ENCODE measurements around the gene RAB42. TPM values are rescaled to one million over a fixed set of nuclear protein-coding genes. Genes with fewer than 3 reads are reported as not detected.
"Not testable (repeated sequence)": the region's sequence is repeated elsewhere in the genome, so short reads cannot be mapped to it uniquely, and the experiment has no call there.

Gene RAB42, protein sequence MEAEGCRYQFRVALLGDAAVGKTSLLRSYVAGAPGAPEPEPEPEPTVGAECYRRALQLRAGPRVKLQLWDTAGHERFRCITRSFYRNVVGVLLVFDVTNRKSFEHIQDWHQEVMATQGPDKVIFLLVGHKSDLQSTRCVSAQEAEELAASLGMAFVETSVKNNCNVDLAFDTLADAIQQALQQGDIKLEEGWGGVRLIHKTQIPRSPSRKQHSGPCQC
- 1 to 10 TPM in 2 of 3 donors, under 1 TPM in 1; 0.59 to 5.7 (median 1.7) TPM for polyA plus RNA-seq

DNA sequence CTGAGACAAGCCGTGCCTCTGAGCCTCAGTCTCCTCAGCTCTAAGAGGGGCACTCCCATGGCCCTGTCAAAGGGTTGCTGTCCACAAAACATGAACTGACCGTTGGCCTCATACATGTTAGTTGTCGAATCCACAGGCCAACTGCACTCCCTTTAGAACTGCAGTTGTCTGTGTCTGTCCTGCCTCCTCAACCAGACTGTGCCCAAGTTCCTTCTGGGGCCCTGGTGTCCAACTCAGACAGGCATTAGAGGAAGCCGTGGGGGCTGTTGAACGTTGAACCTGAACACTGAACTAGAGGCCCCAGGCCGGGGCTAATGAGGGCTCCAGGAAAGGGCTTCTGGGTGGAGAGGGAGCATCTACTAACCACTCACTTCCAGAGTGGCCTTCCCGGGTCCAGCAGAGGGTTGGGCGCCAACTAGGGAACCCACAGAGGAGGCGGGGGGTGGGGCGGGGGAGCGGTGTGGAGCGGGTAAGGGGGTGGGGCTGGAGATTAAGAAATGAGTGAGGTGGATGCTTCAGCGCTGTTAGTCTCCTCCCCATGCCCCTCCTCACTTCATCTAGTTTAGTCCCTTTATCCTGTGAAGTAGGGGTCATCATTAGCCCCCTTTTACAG, at the start of gene RAB42:
RAB42 (plus strand) TSS at position 558 of the 613 bp plus-strand sequence. CDS start 247 bp downstream, outside the sequence.
- WGBS, 3 donors, result 30 to 38% (median 36%) methylated on average over 9 to 13 of the region's 13 CpGs
- H3K27ac ChIP-seq (ENCODE audit: low read depth, low read length), result no peak within 1 kb of the TSS

DNA sequence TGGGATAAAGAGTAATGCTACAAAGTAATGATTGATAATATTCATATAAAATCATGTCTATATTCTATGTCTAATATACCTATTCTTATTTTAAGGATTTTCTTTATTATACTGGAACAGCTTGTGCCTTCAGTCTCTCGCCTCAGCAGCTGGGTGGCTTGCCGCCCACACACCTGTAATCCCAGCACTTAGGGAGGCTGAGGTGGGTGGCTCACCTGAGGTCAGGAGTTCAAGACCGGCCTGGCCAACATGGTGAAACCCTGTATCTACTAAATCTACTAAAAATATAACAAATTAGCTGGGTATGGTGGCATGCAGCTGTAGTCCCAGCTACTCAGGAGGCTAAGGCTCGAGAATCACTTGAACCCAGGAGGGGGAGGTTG, 46.8 kb upstream of the RAB42 start:
- 94 to 97% (median 96%) methylated on average over 4 of the region's 4 CpGs for WGBS, 3 donors
- no peak overlapping the region for H3K27ac ChIP-seq (ENCODE audit: low read depth, low read length)

DNA sequence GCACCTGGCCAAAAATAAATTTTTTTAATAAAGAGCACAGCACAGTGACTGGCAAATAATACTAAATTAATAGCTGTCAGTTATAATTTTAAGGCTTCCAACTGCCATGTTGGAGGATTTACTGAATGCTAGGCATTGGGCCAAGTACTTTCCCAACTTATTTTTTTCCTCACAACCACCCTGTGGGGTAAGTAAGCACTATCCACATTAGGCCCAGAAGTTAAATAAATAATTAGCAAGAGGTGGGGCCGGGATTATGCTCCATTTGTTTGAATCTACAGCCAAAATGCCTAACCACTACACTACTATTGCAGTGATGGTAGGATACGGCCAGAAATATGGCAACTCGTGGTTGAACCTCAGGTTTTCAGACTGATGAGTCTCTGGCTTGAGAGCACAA, 43.7 kb upstream of the RAB42 start:
- WGBS, 3 donors, result 79 to 88% (median 86%) methylated on average over 3 of the region's 3 CpGs
- H3K27ac ChIP-seq (ENCODE audit: low read depth, low read length), result no peak overlapping the region

DNA sequence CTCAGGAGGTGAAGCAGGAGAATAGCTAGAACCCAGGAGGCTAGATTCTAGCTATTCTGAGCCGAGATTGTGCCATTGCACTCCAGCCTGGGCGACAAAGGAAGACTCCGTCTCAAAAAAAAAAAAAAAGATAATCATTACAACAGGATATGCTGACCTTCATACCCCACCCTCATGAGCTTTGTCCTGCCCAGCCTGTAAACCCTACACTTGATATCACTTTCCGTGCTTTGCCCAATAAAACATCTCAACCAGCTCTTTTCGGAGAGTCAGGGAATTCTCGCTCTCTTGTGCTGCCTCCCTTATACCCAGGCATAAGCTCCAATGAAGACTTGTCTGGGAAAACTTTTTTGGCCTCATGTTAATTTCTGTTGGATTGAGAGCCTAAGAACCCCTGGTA, 40.7 kb upstream of the RAB42 start:
- no peak overlapping the region for H3K27ac ChIP-seq (ENCODE audit: low read depth, low read length)
- WGBS, 3 donors, result 89 to 94% (median 94%) methylated on average over 6 of the region's 6 CpGs

DNA sequence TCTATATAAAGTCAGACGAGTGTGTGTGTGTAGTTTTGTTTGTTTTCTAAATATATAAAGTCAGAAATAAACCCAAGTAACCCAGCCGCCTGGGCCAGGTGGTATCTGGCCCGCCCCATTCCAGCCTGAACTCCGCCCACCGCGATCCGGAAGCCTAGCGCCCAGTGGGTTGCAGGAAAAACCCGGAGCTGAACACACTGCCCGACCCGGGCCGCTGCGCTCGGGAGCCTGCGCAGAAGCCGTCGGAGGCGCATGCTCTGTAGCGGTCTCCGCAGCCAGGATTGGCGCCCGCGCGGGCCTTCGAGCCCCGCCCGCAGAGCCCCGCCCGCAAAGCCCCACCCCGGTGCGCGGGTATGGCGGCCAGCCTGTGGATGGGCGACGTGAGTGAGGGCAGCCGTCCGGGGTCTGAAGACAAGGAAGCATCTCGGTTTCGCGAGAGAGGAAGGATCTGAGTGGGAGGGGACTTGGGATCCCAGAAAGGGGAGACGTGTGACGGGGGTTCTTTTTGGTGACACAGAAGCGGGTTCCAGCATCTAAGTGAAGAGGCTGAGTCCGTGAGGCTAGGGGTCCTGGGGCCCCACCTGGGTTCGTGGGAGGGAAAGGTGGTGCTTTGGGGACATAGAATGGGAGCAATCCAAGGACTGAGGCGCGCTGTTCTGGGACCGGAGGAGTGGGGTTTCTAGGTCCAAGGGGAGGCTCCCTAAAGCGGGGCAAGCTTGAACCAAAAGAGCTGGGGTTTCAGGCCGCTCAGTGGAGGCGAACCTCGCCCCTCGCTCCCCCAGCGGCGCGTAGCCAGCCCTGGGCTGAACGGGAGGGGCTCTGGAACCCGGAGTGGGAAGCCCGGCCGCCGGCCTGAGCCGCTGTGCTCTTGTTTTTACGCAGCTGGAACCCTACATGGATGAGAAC, 39.1 kb upstream of the RAB42 start, which contains the start of gene TRNAU1AP:
TRNAU1AP (plus strand) TSS at position 328 of the 906 bp plus-strand sequence; CDS start at position 354, 26 bp downstream.
- WGBS, 3 donors, result 0 to 1% (median 1%) methylated on average over 63 of the region's 63 CpGs
- H3K27ac ChIP-seq (ENCODE audit: low read depth, low read length), result peak within 1 kb of the TSS; percentile 79

DNA sequence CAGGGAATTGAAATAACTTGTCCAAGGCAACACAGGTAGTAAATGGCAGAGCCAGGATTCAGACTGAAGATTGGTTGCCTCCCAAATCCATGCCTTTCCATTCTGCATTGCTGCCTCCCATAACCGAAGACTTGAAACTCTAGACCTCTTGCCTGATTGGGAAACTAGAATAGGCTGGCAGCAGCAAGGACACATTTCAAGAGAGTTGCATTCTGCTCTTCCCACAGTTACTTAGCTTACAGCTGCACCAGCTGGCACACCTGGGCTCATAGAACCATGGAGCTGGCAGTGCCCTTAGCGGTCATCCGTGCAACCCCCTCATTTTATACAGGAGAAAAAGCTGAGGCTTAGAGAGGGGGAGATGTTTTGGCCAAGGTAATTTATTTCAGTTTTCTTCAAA, 31.2 kb upstream of the RAB42 start:
- WGBS, 3 donors, result 93 to 96% (median 94%) methylated on average over 3 of the region's 3 CpGs
- H3K27ac ChIP-seq (ENCODE audit: low read depth, low read length), result no peak overlapping the region

DNA sequence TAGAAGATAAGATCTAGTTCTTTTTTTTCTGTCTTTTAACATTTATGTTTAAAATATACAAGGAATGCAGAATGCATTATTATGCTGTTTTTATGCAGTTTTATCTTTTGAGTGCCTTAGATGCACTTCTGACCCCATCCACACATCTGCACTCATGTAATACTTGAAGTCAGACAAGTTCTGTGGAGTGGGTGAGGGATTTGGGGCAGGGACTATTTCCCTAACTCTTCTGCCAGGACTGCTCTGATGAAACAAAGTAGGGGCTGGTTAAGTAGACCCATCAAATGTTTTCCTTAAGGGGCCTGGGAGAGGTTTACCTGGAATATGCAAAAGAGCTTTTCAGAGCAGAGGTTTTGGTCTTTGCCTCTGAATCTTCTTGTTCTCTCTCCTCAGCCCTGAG, 27.8 kb upstream of the RAB42 start:
- H3K27ac ChIP-seq (ENCODE audit: low read depth, low read length), result no peak overlapping the region

DNA sequence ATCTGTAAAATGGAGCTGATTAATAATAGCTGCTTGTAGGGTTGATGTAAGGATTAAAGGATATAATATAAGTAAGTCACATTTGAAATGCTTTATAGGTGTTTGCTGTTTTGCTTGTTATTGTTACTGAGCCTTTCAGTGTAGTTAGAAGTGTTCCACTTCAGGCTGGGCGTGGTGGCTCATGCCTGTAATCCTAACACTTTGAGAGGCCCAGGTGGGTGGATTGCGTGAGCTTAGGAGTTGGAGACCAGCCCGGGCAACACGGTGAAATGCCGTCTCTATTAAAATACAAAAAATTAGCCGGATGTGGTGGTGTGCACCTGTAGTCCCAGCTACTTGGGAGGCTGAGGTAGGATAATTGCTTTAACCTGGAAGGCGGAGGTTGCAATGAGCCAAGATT, 27.0 kb upstream of the RAB42 start:
- no peak overlapping the region for H3K27ac ChIP-seq (ENCODE audit: low read depth, low read length)
- WGBS, 3 donors, result 99% methylated on average over 7 of the region's 7 CpGs

DNA sequence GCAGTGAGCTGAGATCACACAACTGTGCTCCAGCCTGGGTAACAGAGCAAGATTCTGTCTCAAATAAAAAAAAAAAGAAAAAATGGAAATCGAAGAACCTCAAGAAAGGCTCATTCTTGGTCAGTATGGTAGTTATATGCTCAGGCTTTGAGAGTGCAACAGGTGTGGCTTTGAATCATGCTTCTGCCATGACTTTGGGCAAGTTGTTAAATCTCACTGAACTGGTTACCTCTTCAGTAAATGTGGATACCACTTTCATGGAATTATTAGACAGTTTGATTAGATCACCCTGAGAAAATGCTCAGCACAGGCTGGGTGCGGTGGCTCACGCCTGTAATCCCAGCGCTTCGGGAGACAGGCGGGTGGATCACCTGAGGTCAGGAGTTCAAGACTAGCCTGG, 26.3 kb upstream of the RAB42 start:
- WGBS, 3 donors, result 99 to 100% (median 99%) methylated on average over 6 of the region's 6 CpGs

DNA sequence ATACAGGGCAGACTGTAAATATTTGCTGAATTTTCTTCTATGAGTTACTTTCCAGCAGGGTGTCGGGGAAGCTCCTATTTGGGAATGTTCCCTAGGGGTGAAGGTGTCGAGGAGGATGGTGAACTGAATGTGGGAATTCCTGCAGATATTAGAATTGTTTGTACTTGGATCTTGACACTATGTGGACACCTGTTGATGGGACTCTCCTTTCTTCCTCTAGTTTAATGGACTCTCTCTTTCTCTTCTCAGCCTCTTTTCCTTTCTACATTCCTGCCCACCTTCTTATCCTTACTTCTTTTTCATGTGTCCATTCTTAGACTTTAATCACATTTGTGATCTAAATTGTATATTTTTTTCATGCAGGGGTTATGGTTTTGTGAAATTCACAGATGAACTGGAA, 25.1 kb upstream of the RAB42 start:
- H3K27ac ChIP-seq (ENCODE audit: low read depth, low read length), result no peak overlapping the region
- 88 to 92% (median 90%) methylated on average over 2 of the region's 2 CpGs for WGBS, 3 donors

More for the DNA sequence above, 26.3 kb upstream of the RAB42 start:
- no peak overlapping the region for H3K27ac ChIP-seq (ENCODE audit: low read depth, low read length)

DNA sequence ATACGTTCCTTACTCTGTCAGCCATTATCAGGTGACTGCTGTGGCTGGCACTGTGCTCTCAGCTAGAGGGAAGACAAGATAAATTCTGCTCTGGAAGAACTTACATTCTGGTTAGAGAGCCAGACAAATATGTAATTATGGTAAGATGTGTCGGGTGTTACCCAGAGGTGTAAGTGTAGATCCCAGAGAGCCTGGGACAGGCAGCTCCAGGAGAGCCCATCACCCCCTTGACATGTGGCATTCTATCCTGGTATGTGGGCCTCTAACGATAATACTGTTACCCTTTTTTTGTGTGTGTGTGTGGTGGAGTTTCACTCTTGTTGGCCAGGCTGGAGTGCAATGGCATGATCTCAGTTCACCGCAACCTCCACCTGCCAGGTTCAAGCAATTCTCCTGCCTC, 20.2 kb upstream of the RAB42 start:
- H3K27ac ChIP-seq (ENCODE audit: low read depth, low read length), result no peak overlapping the region
- WGBS, 3 donors, result 86 to 91% (median 89%) methylated on average over 4 of the region's 4 CpGs

DNA sequence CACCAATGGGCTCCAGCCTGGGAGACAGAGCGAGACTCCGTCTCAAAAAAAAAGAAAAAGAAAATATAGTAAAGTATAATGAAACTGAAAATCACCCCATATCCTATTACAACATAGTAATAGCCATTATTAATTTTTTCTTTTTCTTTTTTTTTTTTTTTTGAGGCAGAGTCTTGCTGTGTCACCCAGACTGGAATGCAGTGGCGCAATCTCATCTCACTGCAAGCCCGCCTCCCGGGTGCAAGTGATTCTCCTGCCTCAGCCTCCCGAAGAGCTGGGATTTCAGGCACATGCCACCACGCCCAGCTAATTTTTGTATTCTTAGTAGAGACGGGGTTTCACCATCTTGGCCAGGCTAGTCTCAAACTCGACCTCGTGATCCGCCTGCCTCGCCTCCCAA, 19.2 kb upstream of the RAB42 start:
- H3K27ac ChIP-seq (ENCODE audit: low read depth, low read length), result not testable (repeated sequence)
- WGBS, 3 donors, result 84 to 94% (median 89%) methylated on average over 12 of the region's 12 CpGs

DNA sequence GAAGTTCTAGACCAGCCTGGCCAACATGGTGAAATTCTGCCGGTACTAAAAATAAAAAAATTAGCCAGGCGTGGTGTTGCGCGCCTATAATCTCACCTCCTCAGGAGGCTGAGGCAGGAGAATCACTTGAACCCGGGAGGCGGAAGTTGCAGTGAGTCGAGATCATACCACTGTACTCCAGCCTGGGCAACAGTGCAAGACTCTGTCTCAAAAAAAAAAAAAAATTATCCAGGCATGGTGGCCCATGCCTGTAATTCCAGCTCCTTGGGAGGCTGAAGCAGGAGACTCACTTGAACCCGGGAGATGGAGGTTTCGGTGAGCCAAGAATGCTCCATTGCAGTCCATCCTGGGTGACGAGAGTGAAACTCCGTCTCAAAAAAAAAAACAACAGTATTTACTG, 18.5 kb upstream of the RAB42 start:
- 97 to 98% (median 97%) methylated on average over 11 of the region's 11 CpGs for WGBS, 3 donors
- H3K27ac ChIP-seq (ENCODE audit: low read depth, low read length), result no peak overlapping the region

DNA sequence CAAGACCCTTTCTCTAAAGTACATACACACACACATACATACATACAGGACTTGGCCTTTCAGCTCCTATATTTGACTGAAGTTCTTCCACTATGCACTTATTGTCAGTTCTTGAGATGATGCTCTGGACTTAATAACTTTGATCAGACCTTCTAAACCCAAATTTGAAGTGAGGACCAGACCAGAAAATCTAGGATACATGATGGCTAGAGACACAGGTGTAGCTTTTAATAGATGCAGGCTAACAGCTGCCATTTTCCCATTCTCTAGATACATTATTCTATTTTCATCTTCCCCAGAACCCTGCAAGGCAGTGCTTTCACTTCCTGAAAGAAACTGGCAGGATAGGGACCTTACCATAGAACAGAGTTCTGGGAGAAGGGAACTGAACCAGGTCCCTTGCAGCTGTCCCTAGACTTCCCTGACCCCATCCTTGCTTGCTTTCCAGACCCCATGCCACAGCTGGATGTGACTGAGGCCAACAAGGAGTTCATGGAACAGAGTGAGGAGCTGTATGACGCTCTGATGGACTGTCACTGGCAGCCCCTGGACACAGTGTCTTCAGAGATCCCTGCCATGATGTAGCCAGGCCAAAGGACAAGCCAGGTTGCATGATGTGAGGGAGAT, 14.9 kb upstream of the RAB42 start:
- WGBS, 3 donors, result 83 to 96% (median 93%) methylated on average over 1 of the region's 1 CpG
- H3K27ac ChIP-seq (ENCODE audit: low read depth, low read length), result no peak overlapping the region

DNA sequence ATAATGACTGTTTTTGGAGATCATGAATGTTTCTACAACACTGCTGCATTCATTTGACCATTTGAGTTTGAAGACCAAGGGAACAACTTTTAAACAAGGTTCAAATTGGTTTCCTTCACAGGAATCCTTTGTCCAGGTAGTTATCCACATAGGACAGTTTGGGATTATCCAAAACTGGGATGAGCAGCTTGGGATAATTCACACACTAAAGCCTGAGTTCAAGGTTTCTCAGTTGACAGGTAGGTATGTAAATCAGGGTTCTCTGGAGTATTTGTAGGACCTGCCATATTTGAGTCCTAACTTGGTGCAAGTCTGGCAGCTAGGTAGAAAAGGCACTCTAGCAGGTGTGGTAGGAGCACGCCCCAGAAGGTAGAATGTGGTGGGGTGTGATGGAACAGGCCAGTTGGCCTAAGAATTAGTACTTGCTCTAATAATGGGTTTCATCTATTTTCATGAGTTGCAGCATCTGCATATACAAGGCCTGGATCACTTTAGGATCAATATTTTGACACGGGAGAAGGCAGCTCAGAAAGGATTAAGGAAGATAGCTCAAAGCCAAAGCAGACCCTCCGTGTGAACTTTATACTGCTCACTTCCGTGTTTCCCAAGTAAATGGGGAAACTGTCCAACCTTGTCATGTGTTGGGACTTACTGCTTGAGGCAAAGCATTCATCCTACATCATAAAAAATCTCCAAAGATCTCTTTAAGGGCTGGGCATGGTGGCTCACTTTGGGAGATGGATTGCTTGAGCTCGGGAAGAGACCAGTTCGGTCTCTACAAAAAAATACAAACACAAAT, 14.1 kb upstream of the RAB42 start:
- no peak overlapping the region for H3K27ac ChIP-seq (ENCODE audit: low read depth, low read length)
- WGBS, 3 donors, result 73 to 78% (median 76%) methylated on average over 6 of the region's 6 CpGs

DNA sequence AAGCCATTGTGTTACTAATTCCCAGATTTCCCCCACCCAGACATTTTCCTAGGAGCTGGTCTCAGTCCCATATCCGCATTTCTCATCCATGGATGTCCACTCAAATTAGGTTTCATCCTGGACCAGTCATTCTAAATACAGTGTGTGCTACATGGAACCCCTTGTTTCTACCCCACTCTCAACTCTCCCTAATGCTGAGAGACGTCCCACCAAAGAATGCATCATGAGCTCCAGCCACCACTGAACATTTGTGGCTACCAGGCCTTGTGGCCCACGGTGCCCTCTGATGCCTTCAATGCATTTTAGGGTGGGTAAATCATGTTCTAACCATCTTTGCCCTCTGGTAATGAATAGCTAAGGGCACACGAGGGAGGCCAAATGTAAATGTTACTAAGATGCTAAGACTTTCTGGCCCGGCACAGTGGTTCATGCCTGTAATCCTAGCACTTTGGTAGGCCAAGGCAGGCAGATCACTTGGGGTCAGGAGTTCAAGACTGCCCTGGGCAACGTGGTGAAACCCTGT, 13.3 kb upstream of the RAB42 start:
- WGBS, 3 donors, result 79 to 85% (median 83%) methylated on average over 6 of the region's 6 CpGs
- H3K27ac ChIP-seq (ENCODE audit: low read depth, low read length), result no peak overlapping the region

DNA sequence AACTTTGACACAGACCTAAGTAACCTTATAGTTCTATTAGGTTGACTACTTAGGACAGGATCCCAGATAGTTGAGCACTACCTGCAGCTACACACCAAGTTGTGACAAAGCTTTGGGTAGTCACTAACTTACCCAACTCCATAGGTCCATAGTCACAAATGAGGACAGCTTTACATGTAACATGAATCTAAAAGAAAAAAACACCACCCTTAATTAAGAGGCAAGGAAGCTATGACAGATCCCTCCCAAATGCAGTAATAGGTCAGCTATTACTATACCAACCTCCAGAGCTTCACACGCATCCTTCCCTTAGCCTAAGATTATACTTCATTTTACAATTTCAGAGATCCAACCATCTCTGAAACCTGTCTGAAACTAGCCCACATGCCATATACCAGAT, 12.7 kb upstream of the RAB42 start:
- WGBS, 3 donors, result 80 to 96% (median 91%) methylated on average over 1 of the region's 1 CpG

More for the DNA sequence above, 12.7 kb upstream of the RAB42 start:
- H3K27ac ChIP-seq (ENCODE audit: low read depth, low read length), result no peak overlapping the region

Data from adipose tissue (tissue), 3 donors.